Endothelial cell of umbilical vein (primary cell): ENCODE results near the gene C19orf67. TPM values are rescaled to one million over a fixed set of nuclear protein-coding genes. Genes with fewer than 3 reads are reported as not detected.

Experiments used
- BruUV-seq: library from RNA; stranded (reverse); fragments of 400-500 nt; replicated peaks from 2 replicates; lab custom pipeline; 2021; lab: Mats Ljungman, UMichigan
- CTCF ChIA-PET: fragments of 300-600, 350-600 bp; sonication (Branson Sonifier 250); formaldehyde crosslinking; loops from one replicate; lab custom pipeline; 2021; ENCODE audit warnings: antibody characterized with exemption, inconsistent platforms; lab: Charles Lee
- POLR2A ChIA-PET: fragments of 300-600, 350-600 bp; sonication (Branson Sonifier 250); formaldehyde crosslinking; loops from one replicate; lab custom pipeline; 2021; ENCODE audit warnings: antibody characterized with exemption, inconsistent platforms; lab: Charles Lee
- DNase-seq: peaks from one replicate; pipeline ENCODE4 v3.0.0-alpha.2; 2011; ENCODE audit warnings: low read depth, low spot score
- FAIRE-seq: peaks from 2 replicates; lab custom pipeline; 2011; peaks lifted over from hg19 to GRCh38; lab: Jason Lieb, UNC
- H2AFZ ChIP-seq: 2 replicates; pipeline ENCODE4 v1.6.0; 2012; ENCODE audit warnings: low read depth, low read length, control low read depth, inconsistent platforms
- H3K27ac ChIP-seq: 2 replicates; pipeline ENCODE4 v1.5.1; 2011; ENCODE audit warnings: low read depth, mild to moderate bottlenecking, control low read depth, low read length, moderate library complexity; ENCODE audit not compliant: insufficient read depth
- H3K27me3 ChIP-seq, 2 experiments: 2 replicates each; pipeline versions ENCODE4 v1.6.0 to v1.6.1; 2011; ENCODE audit warnings: low read length in 2 of 2, mixed read lengths in 1 of 2; ENCODE audit not compliant: control insufficient read depth in 2 of 2, insufficient read depth in 2 of 2
- H3K36me3 ChIP-seq, 2 experiments: 2 replicates in 1 of 2; 3 replicates in 1 of 2; pipeline ENCODE4 v1.5.1; 2011; ENCODE audit warnings: low read length in 2 of 2, mild to moderate bottlenecking in 1 of 2, moderate library complexity in 1 of 2; ENCODE audit not compliant: control insufficient read depth in 2 of 2, insufficient read depth in 2 of 2; ENCODE audit errors: extremely low read depth in 1 of 2
- H3K4me1 ChIP-seq: 3 replicates; pipeline ENCODE4 v1.5.1; 2011; ENCODE audit warnings: mild to moderate bottlenecking, low read length; ENCODE audit not compliant: control insufficient read depth, insufficient read depth; ENCODE audit errors: extremely low read depth
- H3K4me2 ChIP-seq: 2 replicates; pipeline ENCODE4 v1.6.1; 2011; ENCODE audit warnings: low read length, control low read depth, mixed read lengths; ENCODE audit not compliant: insufficient read depth
- H3K4me3 ChIP-seq, 3 experiments: fragments of 200-600 bp in 1 of 3; sonication (generic), shearing (Covaris generic) in 1 of 3; replicated peaks in 1 of 3; 2 replicates each; pipeline ENCODE4 v1.5.1; 2011 to 2016; ENCODE audit warnings: control low read depth in 3 of 3, low read length in 3 of 3, mild to moderate bottlenecking in 2 of 3, inconsistent platforms in 1 of 3, low read depth in 1 of 3, moderate library complexity in 1 of 3; ENCODE audit not compliant: insufficient read depth in 1 of 3
- H3K79me2 ChIP-seq: 2 replicates; pipeline ENCODE4 v1.6.0; 2012; ENCODE audit warnings: low read length, inconsistent platforms; ENCODE audit not compliant: control insufficient read depth, insufficient read depth
- H3K9ac ChIP-seq: replicated peaks from 2 replicates; pipeline ENCODE3; 2011; ENCODE audit warnings: low read length, control low read depth; ENCODE audit not compliant: insufficient read depth; ENCODE audit errors: extremely low read depth
- H3K9me1 ChIP-seq: replicated peaks from 3 replicates; pipeline ENCODE4 v1.6.0; 2011; ENCODE audit warnings: mild to moderate bottlenecking, low read length; ENCODE audit not compliant: control insufficient read depth, insufficient read depth; ENCODE audit errors: extremely low read depth
- H3K9me3 ChIP-seq: replicated peaks from 2 replicates; pipeline ENCODE4 v1.5.1; 2012; ENCODE audit warnings: low read length, inconsistent platforms; ENCODE audit not compliant: control insufficient read depth, insufficient read depth
- H4K20me1 ChIP-seq: replicated peaks from 2 replicates; pipeline ENCODE3; 2011; ENCODE audit warnings: mild to moderate bottlenecking, low read length; ENCODE audit not compliant: control insufficient read depth, insufficient read depth; ENCODE audit errors: extremely low read depth
- EZH2 ChIP-seq: IDR thresholded peaks from 2 replicates; pipeline ENCODE4 v1.6.1; 2012; ENCODE audit warnings: borderline replicate concordance, low read depth, mild to moderate bottlenecking, moderate library complexity, low read length, inconsistent platforms; ENCODE audit not compliant: severe bottlenecking
- FOS ChIP-seq: IDR thresholded peaks from 2 replicates; pipeline ENCODE4 v1.6.1; 2011; ENCODE audit warnings: mild to moderate bottlenecking, low read length, moderate library complexity, borderline replicate concordance; ENCODE audit not compliant: insufficient read depth
- GATA2 ChIP-seq: IDR thresholded peaks from 2 replicates; pipeline ENCODE4 v1.7.0; 2011; ENCODE audit warnings: low read depth, mild to moderate bottlenecking, moderate library complexity, mixed read lengths, low read length; ENCODE audit not compliant: insufficient read length, insufficient read depth
- POLR2A ChIP-seq: IDR thresholded peaks from 2 replicates; pipeline ENCODE4 v1.6.1; 2012; ENCODE audit warnings: low read depth, mild to moderate bottlenecking, control low read depth, low read length
- dilution Hi-C: fragments of 300-500 bp; cut with MboI; formaldehyde crosslinking; loops from one replicate; pipeline ENCODE4 v1.15.0; 2019; ENCODE audit warnings: low sequenced_read_pairs; ENCODE audit not compliant: extremely low pct_ligation_motif_present
- intact Hi-C: fragments of 100-400 bp; cut with micrococcal nuclease; formaldehyde crosslinking; loops from one replicate; pipeline ENCODE4 v1.10.0; 2022
- polyA plus RNA-seq, 4 experiments: library from polyadenylated mRNA; depleted of rRNA in 3 of 4; stranded (reverse) in 3 of 4; unstranded in 1 of 4; fragments of >200 nt; gene quantifications; 2 replicates each; pipeline versions ENCODE4 v1.2.1 to v1.2.3, GENCODE V29; 2011 to 2012; ENCODE audit warnings: missing spikeins in 1 of 4
- total RNA-seq: library from RNA; stranded (reverse); gene quantifications from 2 replicates; pipeline ENCODE4 v1.2.3, GENCODE V29; 2021

C19orf67 gene
- total and polyA plus RNA-seq, 2 donors (not counting 3 experiments of a cell fraction or from before 2014, with no cell fraction given), result 0.55 TPM; not detected in 1

GRCh38 chr19:14072535-14073260 is 12.9 kb downstream of the C19orf67 start, which contains the start of gene MISP3:
MISP3 (plus strand) TSS chr19:14072786; CDS start chr19:14073310, 524 bp downstream.
- Histone ChIP-seq H3K9me3 (no peaks in the 10 kb centered on the region), H3K4me1 (peaks cover 26% of the 10 kb centered on the region), H3K4me3 (peak within 1 kb of the TSS; percentile 43 to 61 (median 47)), H3K4me2 (peak within 1 kb of the TSS; percentile 79), H2AFZ (peak within 1 kb of the TSS; percentile 99), H3K9ac (peak within 1 kb of the TSS; percentile 8), H3K79me2 (no peaks in the 10 kb centered on the region), H4K20me1 (no peaks in the 10 kb centered on the region), H3K36me3 (no peaks in the 10 kb centered on the region), H3K27ac (no peak within 1 kb of the TSS), H3K9me1 (no peaks in the 10 kb centered on the region), H3K27me3 (no peaks in the 10 kb centered on the region)
- no TSS peak for BruUV-seq
- DNase-seq (peak; percentile 43), FAIRE-seq (no peak)
- ChIA-PET CTCF (interaction anchor here (0.6 to 6.6 kb wide), 37 partner anchors 10 to 288 kb away, joined by 3 to 74 read pairs (median 5); partner anchors contain the start of genes ASF1B, BRME1, IL27RA and NANOS3), POLR2A (no interaction called here)
- intact Hi-C loops, result loop anchor here (1.0 to 5.0 kb wide), 5 partner anchors 40 to 285 kb away; partner anchors contain the start of genes ASF1B and RFX1
- dilution Hi-C loops, result no loop called here
- no peak for TF ChIP-seq GATA2
- TF ChIP-seq POLR2A, result no peak
- TF ChIP-seq FOS, result no peak
- peak; percentile 37 for TF ChIP-seq EZH2
